Duodenal mucosa (tissue), 2 donors: ENCODE results near the gene LCE4A.

ENCODE experiments used
- H3K27ac ChIP-seq: one replicate; pipeline ENCODE4 v1.7.0; 2013; ENCODE audit warnings: low read depth, low read length
- H3K27me3 ChIP-seq, 2 donors: one replicate each; pipeline ENCODE4 v1.7.0; 2013; ENCODE audit warnings: low read length in 2 of 2, control low read depth in 1 of 2; ENCODE audit not compliant: insufficient read depth in 2 of 2, control insufficient read depth in 1 of 2
- H3K36me3 ChIP-seq, 2 donors: one replicate each; pipeline ENCODE4 v1.7.0; 2013; ENCODE audit warnings: low read length in 2 of 2, control low read depth in 1 of 2; ENCODE audit not compliant: insufficient read depth in 2 of 2, control insufficient read depth in 1 of 2
- H3K4me1 ChIP-seq, 2 donors: one replicate each; pipeline ENCODE4 v1.7.0; 2013; ENCODE audit warnings: low read length in 2 of 2, control low read depth in 1 of 2; ENCODE audit not compliant: insufficient read depth in 2 of 2, control insufficient read depth in 1 of 2
- H3K4me3 ChIP-seq, 2 donors: one replicate each; pipeline ENCODE4 v1.7.0; 2013; ENCODE audit warnings: low read length in 2 of 2, low read depth in 1 of 2
- H3K9ac ChIP-seq, 2 donors: one replicate each; pipeline ENCODE4 v1.7.0; 2013; ENCODE audit warnings: low read length in 2 of 2, low read depth in 1 of 2
- H3K9me3 ChIP-seq, 2 donors: one replicate each; pipeline ENCODE4 v1.7.0; 2013; ENCODE audit warnings: low read length in 2 of 2, control low read depth in 1 of 2; ENCODE audit not compliant: control insufficient read depth in 1 of 2

LCE4A gene

GRCh38 chr1:152745289-152745704 lies 37.3 kb downstream of the LCE4A start:
- H3K4me3 ChIP-seq: no peak overlapping the region
- no peaks in the 10 kb centered on the region for H3K27me3 ChIP-seq
- H3K36me3 ChIP-seq: no peaks in the 10 kb centered on the region
- no peak overlapping the region for H3K9ac ChIP-seq
- no peak overlapping the region for H3K27ac ChIP-seq
- H3K4me1 ChIP-seq: no peaks in the 10 kb centered on the region
- H3K9me3 ChIP-seq: no peaks in the 10 kb centered on the region

GRCh38 chr1:152745765-152746444 lies 37.9 kb downstream of the LCE4A start:
- Histone ChIP-seq H3K27ac (no peak overlapping the region), H3K36me3 (no peaks in the 10 kb centered on the region), H3K4me1 (no peaks in the 10 kb centered on the region), H3K27me3 (no peaks in the 10 kb centered on the region), H3K9me3 (no peaks in the 10 kb centered on the region), H3K9ac (no peak overlapping the region), H3K4me3 (no peak overlapping the region)

DNA sequence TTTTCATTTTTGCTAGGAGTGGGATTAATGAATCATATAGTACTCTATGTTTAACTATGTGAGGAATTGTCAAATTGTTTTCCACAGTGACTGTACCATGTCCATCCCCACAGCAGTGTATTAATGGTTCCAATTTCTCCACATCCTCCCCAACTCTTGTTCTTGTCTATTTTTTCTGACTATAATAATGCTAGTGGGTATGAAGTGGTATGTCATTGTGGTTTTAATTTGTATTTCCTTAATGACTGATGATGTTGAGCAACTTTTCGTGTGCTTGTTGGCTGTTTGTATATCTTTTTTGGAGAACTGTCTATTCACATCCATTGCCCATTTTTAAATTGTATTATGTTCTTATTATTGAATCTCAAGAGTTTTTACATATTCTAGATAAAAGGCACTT lies 39.9 kb downstream of the LCE4A start:
- no peaks in the 10 kb centered on the region for H3K27me3 ChIP-seq
- H3K4me1 ChIP-seq: no peaks in the 10 kb centered on the region
- no peaks in the 10 kb centered on the region for H3K36me3 ChIP-seq
- no peak overlapping the region for H3K27ac ChIP-seq
- H3K4me3 ChIP-seq: no peak overlapping the region
- H3K9ac ChIP-seq: no peak overlapping the region
- H3K9me3 ChIP-seq: no peaks in the 10 kb centered on the region

- H3K36me3 ChIP-seq: no peaks in the 10 kb centered on the region
- H3K27me3 ChIP-seq: no peaks in the 10 kb centered on the region
- no peak overlapping the region for H3K27ac ChIP-seq
- no peaks in the 10 kb centered on the region for H3K9me3 ChIP-seq
- H3K4me1 ChIP-seq: no peaks in the 10 kb centered on the region
- H3K9ac ChIP-seq: no peak overlapping the region
- no peak overlapping the region for H3K4me3 ChIP-seq
These were observed 44.3 kb downstream of the LCE4A start for GRCh38 chr1:152752225-152752624.

DNA sequence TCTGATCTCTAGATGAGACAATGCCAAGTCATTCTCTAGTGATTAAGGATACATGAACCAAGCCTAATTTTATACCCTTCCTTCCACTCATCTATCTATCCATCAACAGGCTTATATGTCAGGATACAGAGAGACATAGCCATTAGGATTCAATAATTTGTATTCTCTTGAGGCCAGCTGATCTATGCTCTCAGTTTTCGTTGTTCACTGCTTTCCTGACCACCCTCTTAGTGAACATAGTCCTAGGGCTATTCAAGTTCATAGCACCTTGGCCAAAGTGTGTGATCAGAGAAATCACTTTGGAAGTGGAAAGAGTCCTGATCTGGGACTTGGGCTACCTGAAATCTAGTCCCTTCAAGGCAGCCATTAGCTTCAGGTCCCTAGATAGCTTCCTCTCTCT lies 45.6 kb downstream of the LCE4A start:
- H3K36me3 ChIP-seq: no peaks in the 10 kb centered on the region
- H3K9me3 ChIP-seq: no peaks in the 10 kb centered on the region
- no peak overlapping the region for H3K9ac ChIP-seq
- H3K4me1 ChIP-seq: no peaks in the 10 kb centered on the region
- H3K27me3 ChIP-seq: no peaks in the 10 kb centered on the region
- no peak overlapping the region for H3K27ac ChIP-seq
- H3K4me3 ChIP-seq: no peak overlapping the region

DNA sequence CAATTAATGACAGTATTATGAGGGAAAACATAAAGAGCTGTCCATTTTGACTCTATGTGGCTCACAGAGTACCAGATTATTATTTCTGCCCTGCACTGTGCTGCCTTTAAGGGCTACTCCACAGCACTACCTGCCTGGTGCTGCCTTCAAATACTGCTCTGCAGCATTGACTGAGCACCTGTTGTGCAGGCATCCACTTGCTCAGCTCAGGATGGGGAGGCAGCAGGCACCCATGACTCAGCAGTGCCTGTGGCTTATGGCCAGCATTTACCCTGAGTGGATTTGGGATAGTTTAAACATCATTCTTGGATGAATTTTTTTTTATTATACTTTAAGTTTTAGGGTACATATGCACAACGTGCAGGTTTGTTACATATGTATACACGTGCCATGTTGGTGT lies 48.9 kb downstream of the LCE4A start:
- Histone ChIP-seq H3K9me3 (no peaks in the 10 kb centered on the region), H3K4me3 (no peak overlapping the region), H3K36me3 (no peaks in the 10 kb centered on the region), H3K4me1 (no peaks in the 10 kb centered on the region), H3K9ac (no peak overlapping the region), H3K27ac (no peak overlapping the region), H3K27me3 (no peaks in the 10 kb centered on the region)

DNA sequence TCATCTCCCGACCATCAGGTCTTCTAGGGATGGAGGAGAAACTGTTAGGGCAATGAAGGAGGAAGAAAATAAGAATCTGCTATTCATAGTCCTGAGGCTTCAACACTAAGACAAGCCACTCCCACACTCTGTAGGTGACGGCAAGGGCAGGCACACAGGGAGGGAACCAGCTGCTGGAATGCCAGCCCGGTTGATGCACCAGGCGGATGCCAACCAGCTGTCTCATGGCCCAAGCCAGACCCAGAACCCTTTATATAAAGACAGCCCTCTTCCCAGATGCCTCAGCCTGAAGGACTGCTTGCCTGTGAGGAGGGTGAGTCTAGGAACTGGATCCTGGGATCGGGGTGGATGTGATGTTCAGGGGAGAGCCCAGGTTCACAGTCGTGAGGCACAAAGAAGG lies 49.8 kb downstream of the LCE4A start, which contains the start of gene KPRP:
TSS of gene KPRP (plus strand) at position 279 of the 400 bp plus-strand sequence. CDS start 1,564 bp downstream, outside the sequence.
- H3K27ac ChIP-seq: no peak within 1 kb of the TSS
- H3K9me3 ChIP-seq: no peaks in the 10 kb centered on the region
- no peak within 1 kb of the TSS for H3K4me3 ChIP-seq
- no peaks in the 10 kb centered on the region for H3K4me1 ChIP-seq
- no peaks in the 10 kb centered on the region for H3K36me3 ChIP-seq
- no peak within 1 kb of the TSS for H3K9ac ChIP-seq
- H3K27me3 ChIP-seq: no peaks in the 10 kb centered on the region

GRCh38 chr1:152758636-152759035 lies 50.7 kb downstream of the LCE4A start:
- Histone ChIP-seq H3K9me3 (no peaks in the 10 kb centered on the region), H3K9ac (no peak overlapping the region), H3K36me3 (no peaks in the 10 kb centered on the region), H3K27ac (no peak overlapping the region), H3K4me3 (no peak overlapping the region), H3K4me1 (no peaks in the 10 kb centered on the region), H3K27me3 (no peaks in the 10 kb centered on the region)
